HG03103 (cell line): ENCODE data around the gene PERM1.
"Not testable (repeated sequence)": the region's sequence is repeated elsewhere in the genome, so short reads cannot be mapped to it uniquely, and the experiment has no call there.

Source experiments
- ATAC-seq: cut with Tn5 transposase; IDR thresholded peaks from one replicate; pipeline ENCODE4 v1.9.1; 2021; ENCODE audit warnings: low read depth; ENCODE audit not compliant: unreplicated experiment

PERM1 gene

DNA sequence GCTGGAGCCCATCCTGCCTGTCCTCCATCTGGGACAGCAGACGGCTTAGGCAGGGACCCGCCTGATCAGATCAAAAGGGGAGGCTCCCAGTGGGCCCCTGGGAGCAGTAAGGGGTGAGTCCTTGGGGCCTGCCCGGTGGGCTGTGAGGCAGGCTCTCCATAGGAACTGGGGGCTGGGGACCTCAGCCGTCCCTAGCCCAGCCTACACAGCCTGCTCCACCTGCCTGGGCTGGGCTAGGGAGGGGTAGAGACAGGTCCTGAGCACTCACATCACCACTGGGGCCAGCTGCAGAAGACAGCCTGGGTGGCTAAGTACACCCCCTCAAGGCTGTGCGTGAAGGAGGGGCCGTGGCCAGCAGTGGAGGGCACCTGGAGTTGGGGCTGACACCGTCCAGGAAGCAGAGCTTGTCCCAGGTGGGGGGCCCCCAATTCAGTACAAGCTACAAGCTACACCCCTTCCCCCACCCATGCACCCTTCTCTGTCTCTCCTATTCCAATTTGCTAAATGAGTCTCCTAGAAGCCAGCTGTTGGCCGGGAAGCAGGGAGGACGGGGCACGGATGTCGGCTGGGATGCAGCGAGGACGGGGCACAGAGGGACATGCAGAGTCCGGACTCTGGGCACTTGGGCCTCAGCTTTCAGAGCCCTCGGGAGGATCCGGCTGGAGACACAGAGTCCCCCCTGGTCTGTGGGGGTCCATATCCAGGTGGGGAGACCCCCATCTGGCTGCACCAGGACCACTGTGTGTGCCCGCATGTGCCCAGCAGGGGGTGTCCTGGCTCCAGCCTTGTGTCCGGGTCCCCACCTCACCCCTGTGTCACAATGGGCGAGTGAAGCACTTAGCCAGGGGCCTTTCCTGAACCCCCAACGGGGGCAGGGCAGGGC, 33.1 kb upstream of the PERM1 start:
- ATAC-seq: no peak

DNA sequence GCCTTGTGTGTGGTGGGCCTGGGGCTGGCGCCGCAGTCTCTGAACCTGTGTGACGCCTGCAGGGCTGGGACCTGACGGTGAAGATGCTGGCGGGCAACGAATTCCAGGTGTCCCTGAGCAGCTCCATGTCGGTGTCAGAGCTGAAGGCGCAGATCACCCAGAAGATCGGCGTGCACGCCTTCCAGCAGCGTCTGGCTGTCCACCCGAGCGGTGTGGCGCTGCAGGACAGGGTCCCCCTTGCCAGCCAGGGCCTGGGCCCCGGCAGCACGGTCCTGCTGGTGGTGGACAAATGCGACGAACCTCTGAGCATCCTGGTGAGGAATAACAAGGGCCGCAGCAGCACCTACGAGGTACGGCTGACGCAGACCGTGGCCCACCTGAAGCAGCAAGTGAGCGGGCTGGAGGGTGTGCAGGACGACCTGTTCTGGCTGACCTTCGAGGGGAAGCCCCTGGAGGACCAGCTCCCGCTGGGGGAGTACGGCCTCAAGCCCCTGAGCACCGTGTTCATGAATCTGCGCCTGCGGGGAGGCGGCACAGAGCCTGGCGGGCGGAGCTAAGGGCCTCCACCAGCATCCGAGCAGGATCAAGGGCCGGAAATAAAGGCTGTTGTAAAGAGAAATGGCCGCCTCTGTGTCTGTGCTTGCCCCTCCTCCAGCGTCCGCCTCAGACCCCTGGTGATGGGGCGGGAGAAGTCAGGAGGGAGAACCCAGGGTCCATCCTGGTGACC, 32.2 kb upstream of the PERM1 start:
- ATAC-seq: no peak

DNA sequence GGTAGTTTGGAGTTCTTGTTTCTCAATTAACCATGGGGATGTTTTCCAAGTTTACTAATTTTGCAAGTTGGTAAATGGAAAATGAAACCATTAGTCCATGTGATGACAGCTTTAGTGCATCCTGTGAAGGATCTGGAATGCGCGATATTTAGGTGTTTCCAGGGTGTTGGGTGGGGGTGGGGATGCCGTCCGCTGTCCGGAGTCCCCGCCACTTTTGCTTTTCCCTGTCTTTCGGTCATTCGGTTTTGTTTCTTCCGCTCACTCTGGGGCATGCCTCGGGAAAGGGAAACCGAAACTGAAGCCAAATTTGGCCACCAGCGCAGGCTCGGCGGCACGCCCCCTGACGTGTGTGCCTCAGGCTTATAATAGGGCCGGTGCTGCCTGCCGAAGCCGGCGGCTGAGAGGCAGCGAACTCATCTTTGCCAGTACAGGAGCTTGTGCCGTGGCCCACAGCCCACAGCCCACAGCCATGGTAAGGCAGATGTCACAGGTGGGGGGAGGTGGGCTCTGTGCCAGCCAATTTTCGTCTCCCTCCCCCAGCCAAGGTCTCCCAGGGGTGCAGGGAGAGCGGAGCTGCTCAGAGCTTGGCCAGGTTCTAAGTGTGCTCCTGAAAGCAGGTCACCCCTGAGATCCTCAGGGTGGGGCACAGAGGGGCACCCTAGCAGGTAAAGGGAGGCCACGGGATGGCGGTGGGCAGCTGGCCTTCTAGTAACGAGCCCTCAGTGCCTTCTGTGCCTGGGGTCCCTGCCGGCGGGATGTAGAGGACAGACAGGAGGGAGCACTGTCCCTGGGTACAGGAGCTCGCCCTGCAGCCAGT, 31.4 kb upstream of the PERM1 start, which contains the start of gene ISG15:
Gene ISG15, plus strand, starts transcription at position 393 of the 817 bp plus-strand sequence. Its CDS starts 77 bp downstream, at position 470.
- peak; percentile 77 for ATAC-seq

- ATAC-seq: not testable (repeated sequence)
Observed at GRCh38 chr1:1012736-1013104, 30.8 kb upstream of the PERM1 start.

DNA sequence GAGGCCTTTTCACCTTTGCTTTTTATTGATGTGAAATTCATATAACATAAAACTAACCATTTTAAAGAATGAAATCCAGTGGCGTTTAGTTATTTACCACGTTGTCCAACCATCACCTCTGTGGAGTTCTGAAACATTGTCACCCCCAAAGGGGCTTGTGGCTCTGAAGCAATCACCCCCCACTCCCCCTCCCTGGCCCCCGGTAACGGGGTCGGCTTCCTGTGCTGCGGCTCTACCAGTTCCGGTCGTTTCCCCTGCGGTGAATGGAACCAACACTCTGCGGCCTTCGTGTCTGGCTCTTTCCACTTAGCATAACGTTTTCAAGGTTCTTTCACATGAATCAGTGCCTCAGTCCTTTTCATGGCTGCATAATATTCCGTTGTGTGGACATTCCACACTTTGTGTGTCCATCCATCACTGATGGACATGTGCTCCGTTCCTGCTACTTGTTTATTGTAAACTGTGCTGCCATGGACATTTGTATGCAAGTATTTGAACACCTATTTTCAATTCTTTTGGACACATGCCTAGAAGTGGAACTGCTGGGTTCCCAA, 29.6 kb upstream of the PERM1 start:
- ATAC-seq: no peak

DNA sequence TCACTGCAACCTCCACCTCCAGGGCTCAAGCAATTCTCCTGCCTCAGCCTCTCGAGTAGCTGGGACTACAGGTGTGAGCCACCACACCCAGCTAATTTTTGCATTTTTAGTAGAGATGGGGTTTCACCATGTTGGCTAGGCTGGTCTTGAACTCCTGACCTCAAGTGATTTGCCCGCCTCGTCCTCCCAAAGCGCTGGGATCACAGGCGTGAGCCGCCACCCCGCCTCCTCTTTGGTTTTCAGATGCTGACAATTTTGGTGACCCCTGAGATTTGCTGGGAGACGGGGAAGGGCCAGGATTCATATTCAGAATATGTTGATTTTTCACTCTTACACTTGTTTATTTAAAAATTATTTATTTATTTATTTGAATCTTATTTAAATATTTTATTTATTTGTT, 28.2 kb upstream of the PERM1 start:
- not testable (repeated sequence) for ATAC-seq

DNA sequence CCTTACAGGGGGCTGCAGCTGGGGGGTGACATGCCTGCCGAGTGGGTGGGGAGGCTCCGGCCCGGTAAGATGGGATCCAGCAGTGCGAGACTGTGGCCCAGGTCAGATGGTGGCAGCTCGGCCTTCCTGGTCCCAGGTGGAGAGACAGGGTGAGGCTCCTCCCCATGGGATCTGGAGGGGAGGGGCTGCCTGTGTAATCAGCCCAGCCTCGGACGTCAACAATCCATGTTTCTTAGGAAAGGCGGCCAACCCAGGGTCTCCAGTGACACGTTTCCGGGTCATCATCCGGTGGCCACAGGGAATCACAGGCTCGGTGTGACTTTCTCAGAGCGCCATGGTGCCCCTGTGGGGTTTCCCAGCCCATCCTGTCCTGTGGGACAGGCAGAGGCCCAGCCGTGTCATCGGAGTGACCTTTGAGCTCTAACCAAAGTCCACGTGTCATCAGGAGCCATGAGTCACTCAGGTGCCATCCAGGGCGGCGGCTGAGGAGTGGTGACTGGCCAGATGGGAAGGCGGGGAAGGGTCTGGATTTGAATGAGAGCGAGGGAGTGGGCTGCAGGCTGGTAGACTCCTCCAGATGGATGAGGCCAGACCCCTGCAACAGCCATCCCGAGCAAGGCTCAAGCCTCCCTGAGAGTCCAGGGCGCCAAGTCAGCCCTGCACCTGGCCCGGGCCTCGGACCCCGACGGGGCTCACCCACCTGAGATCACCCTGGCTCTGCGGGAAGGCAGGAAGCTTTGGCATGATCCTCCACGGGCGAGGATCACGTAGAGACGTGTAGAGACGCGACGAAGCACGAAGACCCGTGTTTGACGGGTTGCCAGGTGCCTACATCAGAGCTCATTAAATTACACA, 24.6 kb upstream of the PERM1 start:
- no peak for ATAC-seq

- ATAC-seq: no peak
Observed at GRCh38 chr1:1005774-1006304, 23.9 kb upstream of the PERM1 start.

DNA sequence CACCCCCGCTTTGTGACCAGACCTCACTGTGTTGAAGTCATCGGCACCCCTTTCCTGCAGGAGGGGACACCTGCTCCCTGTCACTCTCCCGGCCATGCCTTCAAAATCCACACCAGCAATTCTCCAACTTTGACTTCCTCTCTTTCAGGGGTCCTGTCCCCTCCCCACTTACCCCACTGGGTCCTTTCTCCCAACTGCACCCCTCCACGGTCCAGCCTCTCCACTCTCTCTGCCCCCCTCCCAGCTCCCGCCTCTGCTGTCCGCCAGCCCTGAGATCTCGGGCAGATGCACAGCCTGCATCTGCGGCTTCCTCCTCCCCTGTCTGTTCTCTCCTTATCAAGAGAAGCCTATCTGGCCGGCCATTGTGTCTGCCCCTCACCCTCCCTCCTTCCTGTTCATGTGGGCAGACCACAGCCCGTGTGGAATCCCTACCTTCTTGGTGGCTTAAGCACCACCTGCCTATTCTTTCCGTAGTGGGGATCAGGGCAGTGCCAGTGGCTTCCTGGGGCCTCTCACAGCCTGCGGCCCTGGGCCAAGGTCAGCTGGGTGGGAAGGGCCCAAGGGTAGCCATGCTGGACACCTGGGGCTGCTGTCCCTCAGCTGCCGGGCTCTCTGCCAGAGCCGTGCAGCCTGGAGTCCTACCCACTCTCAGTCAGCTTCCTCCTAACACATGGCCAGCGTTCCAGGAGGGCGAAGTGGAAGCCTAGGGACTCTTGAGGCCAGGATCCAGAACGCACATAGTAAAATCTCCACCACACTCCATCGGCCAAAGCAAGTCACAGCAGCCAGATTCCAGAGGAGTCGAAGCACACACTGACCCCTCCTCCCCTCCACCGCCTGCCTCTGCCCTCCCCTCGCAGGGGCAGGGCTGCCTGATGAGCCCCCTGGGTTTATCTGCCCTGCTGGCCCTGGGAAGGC, 23.1 kb upstream of the PERM1 start:
- ATAC-seq: no peak

DNA sequence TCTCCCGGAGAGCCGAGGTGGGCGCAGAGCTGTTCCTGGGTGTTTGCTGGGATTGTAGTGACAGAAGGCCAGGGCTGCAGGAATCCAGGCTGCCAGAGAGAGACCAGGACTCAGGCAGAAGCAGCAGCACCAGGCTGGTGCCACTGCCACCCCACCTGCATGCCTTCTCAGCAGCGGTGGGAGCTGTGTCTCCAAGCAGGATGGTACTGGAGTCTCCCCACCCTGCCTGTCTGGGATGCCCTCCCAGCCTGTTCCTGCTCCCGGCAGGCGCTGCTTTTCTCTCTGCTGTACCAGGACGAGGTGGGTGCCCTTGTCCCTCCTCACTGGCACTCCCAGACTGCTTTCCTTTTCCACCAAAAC, 22.5 kb upstream of the PERM1 start:
- ATAC-seq: no peak

- ATAC-seq: no peak
Observed at GRCh38 chr1:1003618-1004419, 21.9 kb upstream of the PERM1 start.

- ATAC-seq: no peak
Observed at GRCh38 chr1:1001057-1001783, 19.3 kb upstream of the PERM1 start.

- ATAC-seq: no peak
Observed at GRCh38 chr1:1000357-1001056, 18.6 kb upstream of the PERM1 start.

DNA sequence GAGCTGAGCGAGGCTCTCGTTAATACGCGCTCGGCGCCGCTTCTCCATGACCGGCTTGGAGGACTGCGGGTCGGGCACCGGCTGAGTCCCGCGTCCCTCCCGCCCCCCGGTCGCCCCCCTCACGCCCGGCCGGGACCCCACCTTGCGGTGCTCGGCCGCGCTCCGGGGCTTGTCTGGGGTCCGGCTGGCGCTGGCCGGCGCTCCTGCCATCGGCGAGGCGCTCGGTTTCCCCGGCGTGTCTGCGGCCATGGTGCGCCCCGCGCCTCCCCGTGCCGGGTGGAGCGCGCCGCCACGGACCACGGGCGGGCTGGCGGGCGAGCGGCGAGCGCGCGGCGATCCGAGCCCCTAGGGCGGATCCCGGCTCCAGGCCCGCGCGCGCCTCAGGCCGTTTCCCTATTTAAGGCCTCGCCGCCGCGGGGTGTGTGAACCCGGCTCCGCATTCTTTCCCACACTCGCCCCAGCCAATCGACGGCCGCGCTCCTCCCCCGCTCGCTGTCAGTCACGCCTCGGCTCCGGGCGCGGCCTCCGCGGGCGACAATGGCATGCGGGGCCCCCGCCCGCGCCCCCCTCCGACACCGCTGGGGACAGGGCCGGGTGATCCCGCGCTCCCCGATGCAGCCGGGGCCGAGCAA, 17.9 kb upstream of the PERM1 start, which contains the start of gene HES4:
Gene HES4, minus strand, starts transcription at position 373 of the 632 bp plus-strand sequence. Its CDS starts 124 bp downstream, at position 249.
- ATAC-seq: no peak

GRCh38 chr1:998995-999724, 17.3 kb upstream of the PERM1 start:
- ATAC-seq: no peak

- ATAC-seq: no peak
Observed at GRCh38 chr1:998745-998994, 16.8 kb upstream of the PERM1 start.
